Stimulated activated CD4-positive, alpha-beta T cell treated with anti-CD3 and anti-CD28 coated beads, Interleukin-1b, Interleukin-23, amount 100 ng/mL, for 1 hour (primary cell): ENCODE data around the gene PALD1.

Experiments
- DNase-seq, 2 donors: peaks; one replicate each; pipeline ENCODE4 v3.0.0-alpha.2; 2020; ENCODE audit warnings: low read depth in 2 of 2

The PALD1 gene

DNA sequence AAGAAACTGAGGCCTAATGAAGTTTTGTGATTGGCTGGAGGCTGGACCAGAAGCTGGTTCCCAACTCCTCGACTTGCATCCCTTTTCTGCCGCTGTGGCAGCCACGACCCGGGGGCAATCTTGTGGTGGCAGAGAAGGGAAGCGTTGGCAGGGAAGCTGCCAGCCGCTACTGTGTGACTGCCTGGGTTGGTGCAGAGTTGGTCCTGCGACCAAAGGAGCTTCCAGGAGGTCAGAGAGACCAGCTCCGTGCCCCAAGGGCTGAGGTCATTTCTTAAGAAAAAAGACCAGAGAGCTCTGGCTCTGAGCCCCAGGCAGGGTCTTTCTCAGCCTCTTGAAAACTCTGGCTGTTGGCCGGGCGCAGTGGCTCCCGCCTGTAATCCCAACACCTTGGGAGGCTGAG is 76.8 kb downstream of the PALD1 start:
- no peak for DNase-seq

DNA sequence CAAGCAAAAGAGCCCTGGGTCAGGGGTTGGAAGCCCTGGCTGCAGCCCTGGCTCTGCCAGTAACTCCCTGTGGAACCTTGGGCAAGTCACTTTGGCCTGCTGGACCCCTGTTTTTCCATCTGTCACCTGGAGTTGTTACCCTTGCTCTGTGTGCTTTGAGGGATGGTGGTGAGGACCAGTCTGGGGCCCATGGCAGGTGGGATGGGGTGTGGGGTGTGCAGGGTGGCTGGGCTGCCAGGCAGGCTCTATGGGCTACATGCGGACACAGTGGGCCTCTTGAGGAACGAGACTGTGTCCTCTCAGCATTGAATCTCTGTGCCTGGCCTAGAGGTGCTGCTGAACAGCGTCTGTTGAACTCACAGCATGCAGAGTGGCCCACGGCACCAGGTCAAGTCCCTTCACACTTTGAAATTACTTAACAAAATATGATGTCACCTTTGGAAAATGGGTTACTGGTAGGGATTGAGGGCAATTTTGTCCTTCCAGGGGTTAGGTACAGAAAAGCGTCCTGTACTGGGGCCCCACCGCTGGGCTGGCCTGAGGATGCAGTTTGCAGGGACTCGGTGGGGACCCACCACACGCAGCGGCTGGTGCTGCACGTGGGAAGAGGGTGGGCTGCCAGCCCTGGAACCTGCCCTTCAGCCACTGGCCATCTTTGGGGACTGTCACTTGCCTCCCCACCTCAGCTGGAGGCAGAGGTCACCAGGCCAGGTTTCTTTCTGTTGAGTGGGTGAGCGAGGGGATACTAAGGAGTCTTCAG is 78.7 kb downstream of the PALD1 start:
- no peak for DNase-seq

DNA sequence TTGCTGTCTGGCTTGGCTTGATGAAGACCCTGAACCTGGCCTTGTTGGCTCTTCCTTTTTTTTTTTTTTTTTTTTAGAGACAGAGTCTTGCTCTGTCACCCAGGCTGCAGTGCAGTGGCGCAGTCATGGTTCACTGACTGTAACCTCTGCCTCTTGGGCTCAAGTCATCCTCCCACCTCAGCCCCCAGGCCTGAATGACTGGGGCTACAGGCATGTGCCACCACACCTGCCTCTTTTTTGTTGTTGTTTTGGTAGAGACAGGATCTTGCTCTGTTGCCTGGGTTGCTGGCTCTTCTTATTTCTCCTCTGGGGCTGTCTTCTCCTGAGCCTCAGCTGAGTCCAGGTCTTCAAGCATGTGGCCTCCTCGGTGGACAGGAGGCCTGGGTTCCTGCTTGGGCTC is 79.3 kb downstream of the PALD1 start:
- DNase-seq = no peak

DNA sequence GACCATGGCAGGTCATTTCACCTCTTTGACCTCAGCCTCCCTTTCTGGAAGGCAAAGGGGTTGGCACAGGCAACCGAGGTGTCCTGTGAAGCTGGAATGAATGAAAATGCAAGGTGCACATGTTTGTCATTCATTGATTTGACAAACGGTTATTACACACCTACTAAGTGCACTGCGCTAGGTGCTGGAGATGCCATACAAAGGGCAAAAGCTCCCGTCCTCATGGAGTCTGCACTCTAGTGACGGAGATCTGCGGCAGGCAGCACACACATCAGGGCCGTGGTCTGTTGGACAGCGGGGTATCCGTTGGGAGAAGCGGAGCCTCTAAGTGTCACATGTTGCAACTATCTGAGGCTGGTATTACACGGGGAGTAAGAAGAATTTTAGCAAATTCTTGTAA is 79.7 kb downstream of the PALD1 start:
- no peak for DNase-seq

DNA sequence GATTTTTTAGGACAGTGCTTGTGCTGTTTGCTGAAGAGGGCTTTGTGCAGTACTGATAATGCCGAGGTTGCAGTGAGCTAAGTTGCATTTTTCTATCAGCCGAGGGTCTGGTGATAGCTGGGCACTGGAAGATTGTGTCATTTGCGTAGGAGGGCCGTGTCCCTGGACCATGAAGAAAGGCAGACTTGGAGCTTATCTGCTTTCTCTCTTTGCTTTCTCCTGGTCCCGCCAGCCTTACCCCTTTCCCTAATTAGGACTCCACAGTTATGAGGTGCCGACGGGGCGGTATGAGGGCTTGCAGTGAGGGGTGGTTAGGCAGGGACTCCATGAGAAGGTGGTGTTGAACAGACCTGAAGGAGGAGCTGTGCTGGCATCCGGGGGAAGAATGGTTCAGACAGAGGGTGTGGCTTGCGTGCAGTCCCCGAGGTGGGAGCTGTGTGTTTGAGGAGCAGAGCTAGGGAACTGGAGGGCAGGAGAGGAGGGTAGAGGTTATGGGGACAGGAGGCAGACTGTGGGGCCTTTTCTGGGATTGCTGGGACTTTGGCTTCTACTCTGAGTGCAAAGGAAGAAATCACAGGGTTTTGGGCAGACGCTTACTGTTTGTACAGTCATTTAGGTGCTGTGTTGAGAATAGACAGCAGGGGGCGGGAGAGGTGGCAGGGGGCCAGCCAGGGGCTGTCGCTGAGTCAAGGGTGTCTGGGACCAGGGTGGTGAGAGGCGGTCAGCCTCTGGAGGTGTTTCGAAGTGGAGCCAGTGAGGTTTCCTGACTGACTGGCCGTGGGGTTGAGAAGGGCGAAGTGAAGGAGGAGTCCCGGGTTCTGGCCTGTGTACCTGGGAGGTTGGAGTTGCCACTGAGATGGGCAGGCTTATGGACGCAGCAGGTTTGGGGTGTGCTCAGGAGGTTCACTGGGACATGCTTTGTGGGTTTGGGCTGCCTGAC is 80.6 kb downstream of the PALD1 start:
- peak; percentile 24 to 51 for DNase-seq

DNA sequence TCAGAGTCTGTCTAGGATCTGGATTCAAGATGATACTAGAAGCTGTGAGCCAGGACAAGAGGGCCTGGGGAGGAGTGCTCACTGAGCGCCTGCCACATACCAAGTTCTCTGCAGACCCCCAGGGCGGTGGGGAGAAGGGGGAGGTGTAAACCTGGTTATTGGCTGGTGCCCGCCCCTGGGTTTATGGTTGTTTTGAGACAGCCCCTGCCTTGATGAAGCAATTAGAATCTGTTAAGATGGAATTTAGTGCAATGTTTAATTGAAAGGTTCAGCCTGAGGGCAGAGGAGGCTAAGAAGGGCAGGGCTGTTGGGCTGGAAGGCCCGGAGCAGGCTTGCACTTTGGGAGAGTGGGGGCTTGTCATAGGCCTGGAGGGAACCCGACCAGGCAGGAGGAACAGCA is 81.3 kb downstream of the PALD1 start:
- DNase-seq = no peak

DNA sequence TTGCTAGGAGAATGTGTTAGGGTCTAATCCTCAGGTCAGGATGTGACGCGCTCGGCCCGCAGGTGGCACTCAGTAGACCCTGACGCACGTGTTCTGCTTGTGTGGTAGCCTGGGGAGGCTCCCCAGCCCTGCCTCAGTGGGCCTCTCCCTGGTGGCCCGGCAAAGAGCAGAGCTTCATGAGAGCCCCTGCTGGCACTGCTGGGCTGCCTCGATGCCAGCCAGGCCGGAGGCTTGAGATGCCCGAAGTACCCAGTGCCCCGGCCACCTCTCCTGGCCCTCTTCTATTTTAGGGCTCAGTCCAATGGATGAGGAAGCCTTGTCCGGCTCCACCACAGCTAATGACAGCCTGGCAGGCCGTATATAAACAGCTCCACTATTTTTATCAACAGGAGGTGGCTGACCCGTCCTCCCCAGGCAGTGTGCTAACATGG is 82.0 kb downstream of the PALD1 start:
- DNase-seq = no peak

DNA sequence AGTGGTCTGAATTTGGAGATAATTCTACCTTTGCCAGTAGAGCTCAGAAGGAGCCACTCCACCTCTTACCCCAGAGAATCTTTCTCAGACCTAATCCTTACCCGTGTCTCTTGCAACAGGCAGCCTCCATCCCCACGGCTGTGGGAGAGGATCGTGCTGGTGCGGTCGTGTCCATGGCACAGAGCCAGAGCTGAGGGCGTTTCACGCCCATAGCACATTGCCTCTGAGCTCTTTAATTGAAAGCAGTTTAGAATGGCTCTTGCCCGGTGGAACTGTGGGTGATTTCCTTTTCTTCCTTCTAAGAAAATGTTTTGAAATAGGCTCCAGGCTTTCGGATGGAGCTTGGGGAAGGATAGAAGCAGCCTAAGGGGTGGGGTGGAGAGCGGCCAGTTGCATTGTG is 82.5 kb downstream of the PALD1 start:
- DNase-seq = no peak

DNA sequence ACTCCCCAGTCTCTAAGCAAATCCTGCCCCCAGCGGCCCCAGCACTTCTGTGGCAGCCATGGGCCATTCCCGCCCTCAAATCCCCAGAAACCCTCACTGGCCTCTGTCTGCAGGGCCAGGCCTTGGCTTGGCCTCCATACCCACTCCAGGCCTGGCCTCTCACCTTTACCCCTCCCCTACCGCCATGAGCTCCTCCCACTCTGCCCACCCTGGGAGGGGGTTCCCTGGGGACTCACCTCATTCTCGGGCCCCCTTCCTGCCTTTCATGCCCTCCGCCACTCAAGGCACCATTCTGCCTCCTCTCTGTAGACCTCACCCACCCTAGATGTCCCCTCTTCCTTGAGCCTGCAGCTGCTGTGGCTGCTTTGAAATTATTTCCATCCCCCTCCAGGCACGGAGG is 83.0 kb downstream of the PALD1 start:
- no peak for DNase-seq

DNA sequence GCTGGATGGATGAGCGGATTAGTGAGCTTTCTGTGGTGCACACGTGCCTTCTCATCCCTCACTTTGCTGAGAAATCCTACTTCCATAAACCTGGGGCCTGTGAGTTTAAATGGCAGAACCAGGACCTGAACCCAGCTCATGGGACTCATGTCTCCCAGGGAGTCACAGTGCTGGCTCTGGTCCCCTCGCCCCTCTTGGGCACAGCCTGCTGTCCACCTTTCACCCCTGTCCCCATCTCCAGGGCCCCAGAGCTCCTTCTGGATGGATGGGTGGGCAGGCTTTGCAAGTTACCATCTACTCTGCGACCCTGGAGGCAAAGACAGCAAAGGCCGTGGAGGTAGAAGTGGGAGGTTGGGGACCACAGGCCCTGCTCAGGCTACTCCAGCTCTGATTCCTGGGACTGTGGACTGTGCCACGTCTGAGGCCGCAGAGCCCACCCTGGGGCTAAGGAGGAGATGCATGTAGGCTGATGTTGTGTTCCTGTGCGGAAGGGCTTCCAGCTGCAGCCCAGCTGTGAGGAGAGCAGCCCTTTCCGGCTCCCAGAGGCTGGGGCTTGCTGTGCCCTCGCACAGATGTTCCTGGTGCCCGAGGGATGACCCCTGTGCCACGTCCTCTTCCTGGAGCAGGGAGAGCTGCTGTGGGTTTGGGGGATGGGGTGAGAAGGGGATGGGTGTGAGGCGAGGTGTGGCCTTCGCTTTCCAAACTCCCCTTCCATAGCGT is 83.6 kb downstream of the PALD1 start:
- no peak for DNase-seq

DNA sequence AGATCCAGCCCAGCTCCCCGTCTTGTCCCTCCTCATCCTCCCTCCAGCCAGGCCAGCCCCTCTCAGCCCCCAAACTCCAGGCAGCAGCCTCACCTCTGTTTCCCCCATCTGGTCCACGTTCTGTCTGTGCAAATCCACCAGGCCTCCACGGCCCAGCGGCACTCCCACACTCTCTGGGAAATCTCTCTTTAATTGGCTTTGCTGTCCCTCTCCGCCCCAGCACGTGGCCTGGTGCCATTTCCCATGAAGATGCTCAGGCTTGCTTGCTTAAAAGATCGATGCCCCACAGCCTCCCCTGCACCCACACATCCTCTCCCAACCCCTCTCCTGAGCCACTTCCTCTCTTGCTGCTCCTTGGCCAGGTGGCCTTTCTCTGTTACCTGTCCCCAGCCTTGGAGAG is 84.7 kb downstream of the PALD1 start:
- no peak for DNase-seq

DNA sequence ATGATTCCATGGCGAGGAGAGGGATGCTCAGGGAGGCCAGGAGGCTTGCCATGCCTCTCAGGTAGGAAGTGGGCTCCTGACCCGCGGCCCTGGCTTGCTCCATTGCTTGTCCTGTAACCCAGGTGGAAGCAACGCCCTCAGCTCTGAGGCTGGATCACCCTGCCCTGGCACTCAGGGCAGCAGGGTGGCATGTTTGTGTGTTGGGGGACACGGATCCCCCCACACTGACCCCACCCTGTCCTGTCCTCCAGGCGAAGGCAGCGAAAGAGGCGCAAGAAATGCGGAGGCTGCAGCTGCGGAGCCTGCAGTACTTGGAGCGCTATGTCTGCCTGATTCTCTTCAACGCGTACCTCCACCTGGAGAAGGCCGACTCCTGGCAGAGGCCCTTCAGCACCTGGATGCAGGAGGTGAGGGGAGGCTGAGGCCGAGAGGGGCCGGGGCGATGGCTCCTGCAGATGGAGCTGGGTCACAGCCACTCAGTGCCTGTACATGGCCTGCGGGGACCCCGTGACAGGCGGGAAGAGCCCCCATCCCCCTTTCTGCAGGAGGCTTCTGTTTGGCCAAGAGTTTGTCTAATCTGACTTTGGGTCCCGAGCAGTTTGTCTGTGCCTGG is 85.7 kb downstream of the PALD1 start:
- no peak for DNase-seq

DNA sequence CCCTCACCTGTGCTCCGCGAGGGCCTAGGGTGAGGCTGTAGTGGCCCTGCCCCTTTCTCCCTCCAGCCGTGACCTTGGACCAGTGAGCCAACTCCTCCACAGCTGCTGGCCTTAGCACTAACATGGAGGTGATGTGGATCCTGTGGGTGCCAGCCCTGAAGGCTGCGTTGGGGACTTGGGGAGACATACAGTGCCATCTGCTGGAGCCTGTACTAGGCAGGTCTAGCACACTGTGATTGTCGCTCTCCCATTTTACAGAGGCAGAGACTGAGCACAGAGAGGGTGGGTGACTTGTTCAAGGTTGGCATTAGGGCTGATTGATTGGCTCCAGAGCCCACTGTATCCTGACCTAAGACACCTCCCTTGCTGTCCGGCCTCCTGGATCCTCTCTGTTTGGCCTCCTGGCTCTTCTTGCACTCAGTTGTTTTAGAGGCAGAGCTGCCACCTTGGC is 86.4 kb downstream of the PALD1 start:
- no peak for DNase-seq

DNA sequence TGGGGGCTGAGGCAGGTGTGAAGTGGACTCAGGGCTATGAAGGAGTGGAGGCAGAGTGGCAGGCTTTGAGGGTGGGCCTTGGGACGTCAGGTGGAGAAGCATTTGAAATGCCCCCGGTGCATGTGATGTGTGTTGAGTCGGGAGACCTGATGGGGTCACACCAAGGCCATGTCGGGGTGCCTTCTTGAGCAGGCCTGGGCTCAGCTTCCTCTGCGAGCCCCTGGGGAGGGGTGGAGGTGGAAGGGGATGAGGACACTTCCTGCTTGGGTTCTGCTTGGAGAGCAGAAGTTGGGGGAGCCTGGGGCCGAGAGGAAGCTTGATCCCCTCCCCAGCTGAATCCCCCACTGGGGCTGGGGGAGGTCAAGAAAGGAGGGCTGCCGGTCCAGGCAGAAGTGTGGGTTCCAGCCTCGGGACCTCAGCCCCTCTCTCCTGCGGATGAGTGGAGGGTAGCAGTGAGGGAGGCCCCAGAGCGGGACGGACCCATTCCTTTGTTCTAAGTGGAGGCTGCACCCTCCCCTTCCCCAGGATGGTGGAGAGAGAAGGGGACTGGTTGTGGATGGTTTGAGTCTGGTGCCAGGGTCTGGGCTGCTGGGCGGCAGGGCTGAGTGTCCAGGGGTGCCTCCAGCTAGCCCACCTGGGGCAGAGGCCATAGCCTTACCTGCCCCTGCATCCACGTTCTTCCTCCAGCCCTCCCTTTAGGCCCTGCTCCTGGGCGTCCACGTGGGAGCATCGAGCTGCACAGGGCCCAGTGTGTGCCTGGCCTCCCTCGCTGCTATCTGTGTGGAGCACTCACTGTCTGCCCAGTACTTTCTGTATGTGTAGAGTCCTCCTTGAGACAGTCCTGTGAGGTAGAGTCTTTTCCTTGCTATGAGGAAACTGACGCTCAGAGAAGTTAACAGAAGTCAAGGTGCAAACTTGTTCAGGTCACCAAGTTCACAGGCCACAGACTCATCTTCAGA is 87.3 kb downstream of the PALD1 start:
- DNase-seq = no peak

DNA sequence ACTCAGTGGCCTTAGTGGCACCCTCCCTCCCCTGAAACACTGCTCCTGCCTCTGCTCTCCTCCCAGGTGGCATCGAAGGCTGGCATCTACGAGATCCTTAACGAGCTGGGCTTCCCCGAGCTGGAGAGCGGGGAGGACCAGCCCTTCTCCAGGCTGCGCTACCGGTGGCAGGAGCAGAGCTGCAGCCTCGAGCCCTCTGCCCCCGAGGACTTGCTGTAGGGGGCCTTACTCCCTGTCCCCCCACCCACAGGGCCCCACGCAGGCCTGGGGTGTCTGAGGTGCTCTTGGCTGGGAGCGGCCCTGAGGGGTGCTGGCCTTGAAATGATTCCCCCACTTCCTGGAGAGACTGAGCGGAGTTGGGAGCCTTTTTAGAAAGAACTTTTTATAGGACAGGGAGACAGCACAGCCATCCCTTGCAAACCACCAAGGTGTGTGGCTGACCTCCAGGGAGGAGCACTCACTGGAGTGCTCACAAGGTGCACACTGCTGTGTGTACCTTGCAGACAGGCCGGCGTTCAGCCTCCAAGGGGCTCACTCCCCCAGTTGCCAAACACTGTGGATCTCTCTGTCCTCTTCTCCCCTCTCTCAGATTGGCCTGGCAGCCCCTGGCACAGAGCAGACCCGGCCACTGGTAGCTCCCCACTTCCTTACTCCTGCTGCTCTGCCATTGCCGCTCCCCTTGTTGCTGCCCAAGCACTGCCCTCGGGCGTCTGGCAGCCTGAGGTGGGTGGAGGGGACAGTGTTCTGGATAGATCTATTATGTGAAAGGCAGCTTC is 88.1 kb downstream of the PALD1 start:
- DNase-seq = no peak

DNA sequence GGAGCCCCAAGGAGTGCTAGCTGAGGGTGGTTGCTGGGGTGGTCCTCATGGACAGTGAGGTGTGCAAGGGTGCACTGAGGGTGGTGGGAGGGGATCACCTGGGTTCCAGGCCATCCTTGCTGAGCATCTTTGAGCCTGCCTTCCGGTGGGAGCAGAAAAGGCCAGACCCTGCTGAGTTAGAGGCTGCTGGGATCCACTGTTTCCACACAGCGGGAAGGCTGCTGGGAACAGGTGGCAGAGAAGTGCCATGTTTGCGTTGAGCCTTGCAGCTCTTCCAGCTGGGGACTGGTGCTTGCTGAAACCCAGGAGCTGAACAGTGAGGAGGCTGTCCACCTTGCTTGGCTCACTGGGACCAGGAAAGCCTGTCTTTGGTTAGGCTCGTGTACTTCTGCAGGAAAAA is 89.0 kb downstream of the PALD1 start:
- no peak for DNase-seq

DNA sequence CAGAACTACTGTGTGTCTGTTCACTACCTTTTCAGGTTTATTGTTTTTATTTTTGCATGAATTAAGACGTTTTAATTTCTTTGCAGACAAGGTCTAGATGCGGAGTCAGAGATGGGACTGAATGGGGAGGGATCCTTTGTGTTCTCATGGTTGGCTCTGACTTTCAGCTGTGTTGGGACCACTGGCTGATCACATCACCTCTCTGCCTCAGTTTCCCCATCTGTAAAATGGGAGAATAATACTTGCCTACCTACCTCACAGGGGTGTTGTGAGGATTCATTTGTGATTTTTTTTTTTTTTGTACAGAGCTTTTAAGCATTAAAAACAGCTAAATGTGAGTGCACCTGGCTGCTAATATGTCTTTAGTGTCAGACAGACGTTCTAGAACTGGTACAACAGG is 89.5 kb downstream of the PALD1 start:
- no peak for DNase-seq

DNA sequence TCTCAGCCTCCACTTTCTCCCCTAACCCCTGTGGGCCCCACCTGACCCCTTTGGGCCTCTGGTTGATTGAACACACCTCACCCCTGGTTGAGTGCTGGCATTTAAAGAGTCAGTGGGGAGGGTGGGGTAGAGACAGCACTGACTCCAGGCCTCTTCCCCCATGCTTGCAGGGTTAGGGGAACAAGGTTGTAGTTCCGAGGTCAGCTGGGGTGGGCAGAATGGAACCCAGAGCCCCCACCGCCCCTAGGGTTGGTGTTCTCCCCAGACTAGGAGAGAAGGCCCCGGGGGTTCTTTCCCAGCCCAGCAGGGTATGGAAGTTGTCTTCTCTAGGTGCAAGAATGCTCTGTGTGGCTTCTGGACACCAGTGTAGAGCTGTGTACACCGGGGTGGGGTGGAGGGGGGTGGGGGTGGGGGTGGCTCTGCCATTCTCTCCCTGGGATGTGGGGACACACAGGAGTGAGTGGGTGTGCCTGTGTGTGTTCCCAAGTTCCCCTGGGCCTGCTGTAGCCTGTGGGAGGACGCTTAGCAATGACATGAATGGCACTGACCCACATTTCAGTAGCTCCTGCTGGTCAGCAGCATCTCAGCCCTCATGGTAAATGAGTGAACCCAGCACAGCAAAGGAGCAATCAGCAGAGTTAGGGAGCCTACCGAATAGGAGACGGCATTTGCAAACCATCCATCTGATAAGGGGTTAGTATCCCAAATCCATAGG is 90.4 kb downstream of the PALD1 start:
- DNase-seq = no peak

DNA sequence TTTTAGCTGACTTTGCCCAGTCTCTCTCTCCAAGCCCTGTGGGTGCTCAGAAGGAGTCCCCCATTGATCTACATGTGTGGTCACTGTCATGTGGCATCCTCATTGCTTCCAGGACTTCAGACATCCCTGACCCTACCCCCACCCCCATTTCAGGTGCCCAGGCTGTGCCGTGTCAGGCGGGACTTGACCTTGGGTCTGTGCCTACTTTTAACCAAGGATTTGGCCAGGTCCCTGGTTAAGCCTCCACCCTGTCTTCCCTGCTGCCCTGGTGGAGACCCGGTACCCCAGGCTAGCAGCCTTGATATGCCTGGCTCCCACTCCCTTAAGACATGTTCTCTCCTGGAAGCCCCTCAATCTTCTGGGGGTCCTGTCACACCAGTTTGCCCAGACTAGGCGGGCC is 92.7 kb downstream of the PALD1 start:
- DNase-seq = no peak
